DOHH2 (cell line): ENCODE measurements around the gene ERC2.

Experiments used
- H3F3A ChIP-seq: fragments of 200-600 bp; sonication (generic), shearing (Covaris generic); 2 replicates; pipeline ENCODE4 v1.6.0; 2016; ENCODE audit warnings: antibody characterized with exemption, mild to moderate bottlenecking; ENCODE audit not compliant: control insufficient read depth, insufficient read depth
- H3K27ac ChIP-seq: fragments of 200-600 bp; sonication (generic); 2 replicates; pipeline ENCODE4 v1.5.1; 2014; ENCODE audit warnings: low read depth, mild to moderate bottlenecking, low read length, moderate library complexity
- H3K27me3 ChIP-seq: fragments of 200-600 bp; sonication (generic); 2 replicates; pipeline ENCODE4 v1.6.1; 2014; ENCODE audit warnings: mild to moderate bottlenecking, low read length, mixed read lengths; ENCODE audit not compliant: control insufficient read depth
- H3K36me3 ChIP-seq: fragments of 200-600 bp; sonication (generic); 2 replicates; pipeline ENCODE4 v1.6.1; 2014; ENCODE audit warnings: mild to moderate bottlenecking, low read length, moderate library complexity, mixed read lengths; ENCODE audit not compliant: control insufficient read depth
- H3K4me1 ChIP-seq: fragments of 200-600 bp; sonication (generic); 2 replicates; pipeline ENCODE4 v1.6.1; 2014; ENCODE audit warnings: mild to moderate bottlenecking, low read length, mixed read lengths; ENCODE audit not compliant: control insufficient read depth
- H3K4me2 ChIP-seq: fragments of 200-600 bp; sonication (generic); 2 replicates; pipeline ENCODE4 v1.6.0; 2014; ENCODE audit warnings: mild to moderate bottlenecking, low read length, moderate library complexity
- H3K4me3 ChIP-seq: fragments of 200-600 bp; sonication (generic); 2 replicates; pipeline ENCODE4 v1.5.1; 2014; ENCODE audit warnings: mild to moderate bottlenecking, low read length, mixed read lengths
- H3K79me2 ChIP-seq: fragments of 200-600 bp; sonication (generic); 2 replicates; pipeline ENCODE4 v1.6.1; 2014; ENCODE audit warnings: mild to moderate bottlenecking, low read length, mixed read lengths; ENCODE audit not compliant: control insufficient read depth
- H3K9me2 ChIP-seq: fragments of 200-600 bp; sonication (generic); replicated peaks from 2 replicates; pipeline ENCODE4 v1.6.1; 2014; ENCODE audit warnings: mild to moderate bottlenecking, low read length, mixed read lengths; ENCODE audit not compliant: control insufficient read depth
- H3K9me3 ChIP-seq: fragments of 200-600 bp; sonication (generic); 2 replicates; pipeline ENCODE4 v1.6.1; 2014; ENCODE audit warnings: antibody characterized with exemption, low read length, mixed read lengths; ENCODE audit not compliant: control insufficient read depth, insufficient read depth
- H4K20me1 ChIP-seq: fragments of 200-600 bp; sonication (generic); 2 replicates; pipeline ENCODE4 v1.6.0; 2014; ENCODE audit warnings: low read depth, mild to moderate bottlenecking, antibody characterized with exemption, low read length, moderate library complexity; ENCODE audit not compliant: control insufficient read depth, insufficient read depth
- EZH2phosphoT487 ChIP-seq: fragments of 200-600 bp; sonication (generic); IDR thresholded peaks from 2 replicates; pipeline ENCODE4 v1.6.1; 2017; ENCODE audit warnings: borderline replicate concordance, mild to moderate bottlenecking, antibody characterized with exemption, low read length, moderate library complexity, mixed read lengths
- TF ChIP-seq, protein P1 (sequence below): fragments of 200-600 bp; sonication (generic); IDR thresholded peaks from one replicate; pipeline ENCODE4 v1.5.1; 2014; ENCODE audit warnings: antibody characterized with exemption, mild to moderate bottlenecking, low read depth, low read length; ENCODE audit not compliant: poor library complexity, severe bottlenecking

ERC2 gene

GRCh38 chr3:55540579-55540978 is 927.7 kb downstream of the ERC2 start:
- no peak overlapping the region for H3K4me3 ChIP-seq
- no peak overlapping the region for H3K27ac ChIP-seq

GRCh38 chr3:55538158-55538557 is 930.1 kb downstream of the ERC2 start:
- H3K4me2 ChIP-seq = no peak overlapping the region
- H3K27ac ChIP-seq = no peak overlapping the region
- no peaks in the 10 kb centered on the region for H3K36me3 ChIP-seq
- H3K4me1 ChIP-seq = no peaks in the 10 kb centered on the region
- H4K20me1 ChIP-seq = no peaks in the 10 kb centered on the region
- no peaks in the 10 kb centered on the region for H3F3A ChIP-seq
- H3K9me3 ChIP-seq = no peaks in the 10 kb centered on the region
- H3K79me2 ChIP-seq = no peaks in the 10 kb centered on the region
- TF ChIP-seq, protein P1, sequence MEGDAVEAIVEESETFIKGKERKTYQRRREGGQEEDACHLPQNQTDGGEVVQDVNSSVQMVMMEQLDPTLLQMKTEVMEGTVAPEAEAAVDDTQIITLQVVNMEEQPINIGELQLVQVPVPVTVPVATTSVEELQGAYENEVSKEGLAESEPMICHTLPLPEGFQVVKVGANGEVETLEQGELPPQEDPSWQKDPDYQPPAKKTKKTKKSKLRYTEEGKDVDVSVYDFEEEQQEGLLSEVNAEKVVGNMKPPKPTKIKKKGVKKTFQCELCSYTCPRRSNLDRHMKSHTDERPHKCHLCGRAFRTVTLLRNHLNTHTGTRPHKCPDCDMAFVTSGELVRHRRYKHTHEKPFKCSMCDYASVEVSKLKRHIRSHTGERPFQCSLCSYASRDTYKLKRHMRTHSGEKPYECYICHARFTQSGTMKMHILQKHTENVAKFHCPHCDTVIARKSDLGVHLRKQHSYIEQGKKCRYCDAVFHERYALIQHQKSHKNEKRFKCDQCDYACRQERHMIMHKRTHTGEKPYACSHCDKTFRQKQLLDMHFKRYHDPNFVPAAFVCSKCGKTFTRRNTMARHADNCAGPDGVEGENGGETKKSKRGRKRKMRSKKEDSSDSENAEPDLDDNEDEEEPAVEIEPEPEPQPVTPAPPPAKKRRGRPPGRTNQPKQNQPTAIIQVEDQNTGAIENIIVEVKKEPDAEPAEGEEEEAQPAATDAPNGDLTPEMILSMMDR = no peak
- TF ChIP-seq EZH2phosphoT487 = no peak
- no peaks in the 10 kb centered on the region for H3K27me3 ChIP-seq
- H3K4me3 ChIP-seq = no peak overlapping the region
- no peaks in the 10 kb centered on the region for H3K9me2 ChIP-seq

More at GRCh38 chr3:55540579-55540978, 927.7 kb downstream of the ERC2 start:
- Histone ChIP-seq H3K4me1 (no peaks in the 10 kb centered on the region), H3K4me2 (no peak overlapping the region), H4K20me1 (no peaks in the 10 kb centered on the region), H3K9me3 (peaks cover 3% of the 10 kb centered on the region; the same call in 1 of the 2 replicates), H3K79me2 (no peaks in the 10 kb centered on the region), H3K9me2 (no peaks in the 10 kb centered on the region), H3K27me3 (no peaks in the 10 kb centered on the region), H3K36me3 (no peaks in the 10 kb centered on the region), H3F3A (no peaks in the 10 kb centered on the region)
- TF ChIP-seq, protein P1 = no peak
- no peak for TF ChIP-seq EZH2phosphoT487

- H3K4me2 ChIP-seq = no peak overlapping the region
- H3K36me3 ChIP-seq = no peaks in the 10 kb centered on the region
- no peaks in the 10 kb centered on the region for H3K79me2 ChIP-seq
- no peaks in the 10 kb centered on the region for H3K4me1 ChIP-seq
- H3K9me3 ChIP-seq = no peaks in the 10 kb centered on the region
- H4K20me1 ChIP-seq = no peaks in the 10 kb centered on the region
- H3K27ac ChIP-seq = no peak overlapping the region
- H3K4me3 ChIP-seq = no peak overlapping the region
- TF ChIP-seq EZH2phosphoT487 = no peak
- TF ChIP-seq, protein P1 = no peak
- no peaks in the 10 kb centered on the region for H3K27me3 ChIP-seq
- no peaks in the 10 kb centered on the region for H3K9me2 ChIP-seq
- no peaks in the 10 kb centered on the region for H3F3A ChIP-seq
These were observed 930.7 kb downstream of the ERC2 start for GRCh38 chr3:55537563-55537962.
